Measurements from ENCODE around the gene SLC10A3. TPM values are rescaled to one million over a fixed set of nuclear protein-coding genes. Genes with fewer than 3 reads are reported as not detected.

The SLC10A3 gene
- total and polyA plus RNA-seq, 2 of the 13 experiments (the other 11 are each of a cell fraction or from before 2014, with no cell fraction given): 10.1 to 11.5 TPM

DNA sequence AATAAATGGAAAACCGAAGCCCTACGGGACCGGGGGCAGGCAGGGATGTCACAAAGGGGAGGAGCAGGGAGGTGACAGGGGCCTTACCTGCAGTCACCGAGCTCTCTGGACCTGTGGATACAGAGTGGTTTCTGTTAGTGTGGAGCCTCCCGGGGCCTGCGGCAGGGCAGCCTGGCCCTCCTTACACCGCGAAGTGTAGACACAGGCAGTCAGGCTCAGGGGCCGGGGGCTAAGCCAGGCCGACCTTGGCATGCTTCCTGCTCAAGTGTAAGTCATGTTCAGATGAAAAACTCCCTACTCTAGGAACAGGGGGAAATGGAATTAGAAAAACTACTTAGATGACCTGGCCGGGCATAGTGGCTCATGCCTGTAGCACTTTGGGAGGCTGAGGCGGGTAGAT lies 21.3 kb upstream of the SLC10A3 start (continued):
- no peak for TF ChIP-seq GZF1 (CRISPR knock-in tag; IDR thresholded peaks at IDR 0.05)
- no peak for TF ChIP-seq MLX (CRISPR knock-in tag; IDR thresholded peaks at IDR 0.05)
- no peak for TF ChIP-seq RXRA (CRISPR knock-in tag; IDR thresholded peaks at IDR 0.05)
- no peak for TF ChIP-seq ZNF644 (CRISPR knock-in tag; IDR thresholded peaks at IDR 0.05; ENCODE audit: low read depth)
- no peak for TF ChIP-seq TOE1 (CRISPR knock-in tag; IDR thresholded peaks at IDR 0.05)

- Histone ChIP-seq H4K20me1 (ENCODE audit: insufficient read depth, low read length) (no peaks in the 10 kb centered on the region), H3K9ac (ENCODE audit: insufficient read depth, low read depth, low read length) (no peak overlapping the region), H3K4me1 (ENCODE audit: insufficient read depth, low read length) (peaks cover 7% of the 10 kb centered on the region; the same call in 1 of the 2 replicates), H3K4me2 (ENCODE audit: low read depth, low read length) (no peak overlapping the region), H3K36me3 (replicated peaks in 1 of 2; ENCODE audit: control insufficient read depth in 1 of 2, insufficient read depth in 2 of 2, low read length in 2 of 2) (no peaks in the 10 kb centered on the region), H3K27me3 (ENCODE audit: control insufficient read depth in 1 of 2, insufficient read depth in 2 of 2, low read length in 2 of 2) (no peaks in the 10 kb centered on the region), H2AFZ (ENCODE audit: low read length) (no peak overlapping the region), H3K9me3 (ENCODE audit: low read length) (no peaks in the 10 kb centered on the region), H3K27ac (ENCODE audit: extremely low read length, insufficient read depth, low read length) (no peak overlapping the region), H3K4me3 (replicated peaks in 1 of 3; ENCODE audit: insufficient read depth in 1 of 3, low read depth in 2 of 3, low read length in 3 of 3) (no peak overlapping the region), H3K79me2 (ENCODE audit: insufficient read depth, low read length) (no peaks in the 10 kb centered on the region)
- ATAC-seq (no peak), DNase-seq (ENCODE audit: low spot score) (no peak), FAIRE-seq (no peak)
- intact Hi-C loops (cut with micrococcal nuclease; ENCODE audit: unreplicated experiment): no loop called here
- ChIA-PET CTCF (ENCODE audit: low intra/inter-chr PET ratio, low total read pairs) (no interaction called here), POLR2A (no interaction called here)
- no TSS peak for BruUV-seq (replicated peaks)
- in situ Hi-C loops (cut with HindIII; ENCODE audit: extremely low pct_ligation_motif_present, low pct_unique_long_range_greater_than_20kb): no loop called here
- peak; percentile 95 for TF ChIP-seq ZNF564 (CRISPR knock-in tag; IDR thresholded peaks at IDR 0.05)
- no peak for TF ChIP-seq HHEX (CRISPR knock-in tag; IDR thresholded peaks at IDR 0.05)
- WGBS (ENCODE audit: low lambda C conversion rate): 100% methylated on average over 5 of the region's 5 CpGs
Measured at GRCh38 chrX:154509455-154509854, 19.0 kb upstream of the SLC10A3 start.

DNA sequence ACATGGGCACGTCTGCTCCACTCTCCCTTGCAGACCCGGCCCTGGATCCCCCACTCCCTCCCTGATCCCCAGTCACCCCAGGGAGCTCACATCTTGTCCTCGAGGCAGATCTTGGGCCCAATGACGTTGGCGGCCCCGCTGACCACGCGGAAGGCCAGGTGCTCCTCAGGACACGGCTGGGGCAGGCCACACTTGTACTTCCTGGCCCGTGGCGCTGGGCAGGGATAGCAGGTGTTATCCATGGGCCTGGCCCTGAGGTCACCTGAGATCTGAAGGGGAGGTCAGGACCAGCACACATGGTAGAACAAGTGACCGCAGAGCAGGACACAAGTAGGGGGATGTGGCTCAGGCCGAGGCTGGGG lies 17.9 kb upstream of the SLC10A3 start:
- POLR2A ChIA-PET: no interaction called here
- no peak for FAIRE-seq
- Histone ChIP-seq H3K4me1 (ENCODE audit: insufficient read depth, low read length) (no peaks in the 10 kb centered on the region), H3K4me2 (ENCODE audit: low read depth, low read length) (no peak overlapping the region), H3K79me2 (ENCODE audit: insufficient read depth, low read length) (no peaks in the 10 kb centered on the region), H3K36me3 (replicated peaks in 1 of 2; ENCODE audit: control insufficient read depth in 1 of 2, insufficient read depth in 2 of 2, low read length in 2 of 2) (no peaks in the 10 kb centered on the region), H4K20me1 (ENCODE audit: insufficient read depth, low read length) (no peaks in the 10 kb centered on the region), H3K4me3 (replicated peaks in 1 of 3; ENCODE audit: insufficient read depth in 1 of 3, low read depth in 2 of 3, low read length in 3 of 3) (no peak overlapping the region), H3K9ac (ENCODE audit: insufficient read depth, low read depth, low read length) (no peak overlapping the region), H2AFZ (ENCODE audit: low read length) (no peak overlapping the region), H3K9me3 (ENCODE audit: low read length) (no peaks in the 10 kb centered on the region), H3K27ac (ENCODE audit: extremely low read length, insufficient read depth, low read length) (no peak overlapping the region), H3K27me3 (ENCODE audit: control insufficient read depth in 1 of 2, insufficient read depth in 2 of 2, low read length in 2 of 2) (no peaks in the 10 kb centered on the region)
- no peak for DNase-seq (ENCODE audit: low spot score)
- TF ChIP-seq HIC2 (CRISPR knock-in tag; IDR thresholded peaks at IDR 0.05; ENCODE audit: low read depth): no peak
- no peak for TF ChIP-seq ZFP62 (CRISPR knock-in tag; IDR thresholded peaks at IDR 0.05)
- intact Hi-C loops (cut with micrococcal nuclease; ENCODE audit: unreplicated experiment) (no loop called here), in situ Hi-C loops (cut with HindIII; ENCODE audit: extremely low pct_ligation_motif_present, low pct_unique_long_range_greater_than_20kb) (no loop called here)
- BruUV-seq (replicated peaks): no TSS peak
- CTCF ChIA-PET (ENCODE audit: low intra/inter-chr PET ratio, low total read pairs): no interaction called here
- ATAC-seq: no peak
- WGBS (ENCODE audit: low lambda C conversion rate): 100% methylated on average over 2 of the region's 13 CpGs

All from HepG2 (cell line).